H1 (cell line): ENCODE measurements around the gene ADCY1. TPM values are rescaled to one million over a fixed set of nuclear protein-coding genes. Genes with fewer than 3 reads are reported as not detected.

Experiments used
- CTCF ChIA-PET: fragments of 300-600 bp; sonication (Branson Sonifier 250); formaldehyde crosslinking; loops from one replicate; lab custom pipeline; 2021; ENCODE audit not compliant: partially characterized antibody; lab: Charles Lee
- POLR2A ChIA-PET: fragments of 300-600 bp; sonication (Branson Sonifier 250); formaldehyde crosslinking; loops from one replicate; lab custom pipeline; 2021; ENCODE audit warnings: inconsistent platforms; ENCODE audit not compliant: partially characterized antibody; lab: Charles Lee
- DNase-seq, 2 experiments: peaks; one replicate each; pipeline versions ENCODE4 v3.0.0 to v3.0.0-alpha.2; 2010 to 2022; ENCODE audit warnings: low spot score in 2 of 2, low read depth in 1 of 2, mixed read lengths in 1 of 2
- FAIRE-seq: peaks from 2 replicates; lab custom pipeline; 2011; peaks lifted over from hg19 to GRCh38; lab: Jason Lieb, UNC
- H2AFZ ChIP-seq: 2 replicates; pipeline ENCODE4 v1.8.1; 2012; ENCODE audit warnings: low read length, inconsistent platforms
- H2AK5ac ChIP-seq: 2 replicates; pipeline ENCODE4 v1.6.1; 2013; ENCODE audit warnings: low read depth, low read length
- H2BK120ac ChIP-seq: replicated peaks from 2 replicates; pipeline ENCODE3; 2013; ENCODE audit warnings: low read depth, low read length, inconsistent platforms
- H2BK12ac ChIP-seq: 2 replicates; pipeline ENCODE4 v1.6.1; 2013; ENCODE audit warnings: low read depth, low read length
- H2BK15ac ChIP-seq: 2 replicates; pipeline ENCODE4 v1.6.1; 2013; ENCODE audit warnings: low read length
- H2BK20ac ChIP-seq: 2 replicates; pipeline ENCODE4 v1.6.1; 2013; ENCODE audit warnings: low read length
- H2BK5ac ChIP-seq: 2 replicates; pipeline ENCODE4 v1.6.1; 2013; ENCODE audit warnings: low read depth, low read length
- H3K14ac ChIP-seq: 2 replicates; pipeline ENCODE4 v1.6.1; 2013; ENCODE audit warnings: inconsistent platforms; ENCODE audit not compliant: insufficient read length
- H3K18ac ChIP-seq: 2 replicates; pipeline ENCODE4 v1.6.1; 2013; ENCODE audit warnings: low read length; ENCODE audit errors: extremely low read depth
- H3K23ac ChIP-seq: 2 replicates; pipeline ENCODE4 v1.6.1; 2013; ENCODE audit warnings: inconsistent platforms; ENCODE audit not compliant: insufficient read length
- H3K23me2 ChIP-seq: 2 replicates; pipeline ENCODE4 v1.6.1; 2013; ENCODE audit warnings: low read depth, low read length
- H3K27ac ChIP-seq: 2 replicates; pipeline ENCODE4 v1.6.1; 2011; ENCODE audit warnings: low read depth, low read length, inconsistent platforms
- H3K27me3 ChIP-seq, 4 experiments: replicated peaks in 1 of 4; 1 replicate in 1 of 4; 2 replicates in 3 of 4; pipeline versions ENCODE4 v1.6.1 to v1.8.1; 2011 to 2013; ENCODE audit warnings: low read length in 3 of 4, mild to moderate bottlenecking in 3 of 4, inconsistent platforms in 2 of 4, mixed read lengths in 2 of 4, moderate library complexity in 1 of 4; ENCODE audit not compliant: control insufficient read depth in 3 of 4, insufficient read depth in 3 of 4; ENCODE audit errors: extremely low read depth in 1 of 4
- H3K36me3 ChIP-seq, 4 experiments: 2 replicates each; pipeline versions ENCODE4 v1.6.1 to v1.8.1; 2011 to 2013; ENCODE audit warnings: mild to moderate bottlenecking in 4 of 4, low read length in 3 of 4, moderate library complexity in 2 of 4, control low read depth in 1 of 4, inconsistent platforms in 1 of 4; ENCODE audit not compliant: insufficient read depth in 4 of 4, control insufficient read depth in 2 of 4
- H3K4ac ChIP-seq: replicated peaks from 2 replicates; pipeline ENCODE3; 2013; ENCODE audit warnings: low read length, low read depth, mixed read lengths, inconsistent platforms; ENCODE audit not compliant: insufficient read length
- H3K4me1 ChIP-seq, 4 experiments: replicated peaks in 1 of 4; 1 replicate in 1 of 4; 2 replicates in 3 of 4; pipeline versions ENCODE4 v1.6.1 to v1.8.1; 2011 to 2013; ENCODE audit warnings: low read length in 3 of 4, inconsistent platforms in 2 of 4, mixed read lengths in 1 of 4; ENCODE audit not compliant: insufficient read depth in 4 of 4, control insufficient read depth in 3 of 4
- H3K4me2 ChIP-seq, 2 experiments: 2 replicates each; pipeline versions ENCODE4 v1.6.1 to v1.8.1; 2011 to 2013; ENCODE audit warnings: low read depth in 2 of 2, low read length in 2 of 2, control low read depth in 1 of 2, inconsistent platforms in 1 of 2, mild to moderate bottlenecking in 1 of 2; ENCODE audit not compliant: insufficient read depth in 1 of 2
- H3K4me3 ChIP-seq, 4 experiments: fragments of 200-600, 300-600 bp in 1 of 4; sonication (generic), shearing (Covaris generic), sonication (Bioruptor Twin) in 1 of 4; 2 replicates each; pipeline versions ENCODE4 v1.5.1 to v1.8.1; 2011 to 2016; ENCODE audit warnings: low read length in 4 of 4, low read depth in 3 of 4, control low read depth in 2 of 4, inconsistent platforms in 2 of 4, mild to moderate bottlenecking in 2 of 4, mixed read lengths in 1 of 4, moderate library complexity in 1 of 4; ENCODE audit not compliant: insufficient read depth in 2 of 4; ENCODE audit errors: extremely low read depth in 1 of 4
- H3K56ac ChIP-seq: replicated peaks from 2 replicates; pipeline ENCODE3; 2013; ENCODE audit warnings: low read depth, mild to moderate bottlenecking, mixed read lengths, low read length, inconsistent platforms; ENCODE audit not compliant: insufficient read length
- H3K79me1 ChIP-seq: 2 replicates; pipeline ENCODE4 v1.6.1; 2013; ENCODE audit warnings: low read depth, low read length, control low read depth
- H3K79me2 ChIP-seq, 2 experiments: 2 replicates each; pipeline versions ENCODE4 v1.6.1 to v1.8.1; 2012 to 2013; ENCODE audit warnings: low read length in 2 of 2, mild to moderate bottlenecking in 2 of 2, inconsistent platforms in 1 of 2; ENCODE audit not compliant: insufficient read depth in 2 of 2, control insufficient read depth in 1 of 2
- H3K9ac ChIP-seq, 4 experiments: replicated peaks in 1 of 4; 1 replicate in 1 of 4; 2 replicates in 3 of 4; pipeline versions ENCODE4 v1.6.1 to v1.8.1; 2011 to 2013; ENCODE audit warnings: low read depth in 3 of 4, low read length in 3 of 4, control low read depth in 2 of 4, mild to moderate bottlenecking in 2 of 4, moderate library complexity in 2 of 4, inconsistent platforms in 1 of 4; ENCODE audit errors: extremely low read depth in 1 of 4
- H3K9me3 ChIP-seq, 2 experiments: 2 replicates each; pipeline versions ENCODE4 v1.6.1 to v1.8.1; 2012 to 2013; ENCODE audit warnings: mild to moderate bottlenecking in 2 of 2, moderate library complexity in 2 of 2, control low read depth in 1 of 2, inconsistent platforms in 1 of 2, low read depth in 1 of 2, low read length in 1 of 2, mixed read lengths in 1 of 2; ENCODE audit not compliant: insufficient read depth in 2 of 2
- H4K20me1 ChIP-seq, 2 experiments: replicated peaks in 1 of 2; 2 replicates each; pipeline versions ENCODE3 to v1.8.1; 2011 to 2013; ENCODE audit warnings: inconsistent platforms in 2 of 2, low read length in 2 of 2, mild to moderate bottlenecking in 1 of 2; ENCODE audit not compliant: insufficient read depth in 2 of 2, control insufficient read depth in 1 of 2
- H4K5ac ChIP-seq: 2 replicates; pipeline ENCODE4 v1.6.1; 2013; ENCODE audit warnings: low read length, low read depth, mixed read lengths, inconsistent platforms; ENCODE audit not compliant: insufficient read length
- H4K8ac ChIP-seq: 2 replicates; pipeline ENCODE4 v1.8.0; 2013; ENCODE audit warnings: mild to moderate bottlenecking, moderate library complexity, low read length, inconsistent platforms; ENCODE audit not compliant: insufficient read depth; ENCODE audit errors: extremely low read depth
- H4K91ac ChIP-seq: replicated peaks from 2 replicates; pipeline ENCODE3; 2013; ENCODE audit warnings: low read length, mixed read lengths, inconsistent platforms; ENCODE audit not compliant: insufficient read length
- ASH2L ChIP-seq: fragments of 200-600, 300-600 bp; sonication (generic); IDR thresholded peaks from one replicate; pipeline ENCODE4 v1.7.1; 2017; ENCODE audit warnings: low read length
- MAFK ChIP-seq: IDR thresholded peaks from 2 replicates; pipeline ENCODE4 v1.6.1; 2012; ENCODE audit warnings: low read depth, mild to moderate bottlenecking, improper control_type of control experiment, low read length
- NRF1 ChIP-seq: IDR thresholded peaks from 2 replicates; pipeline ENCODE4 v1.6.1; 2011; ENCODE audit warnings: mild to moderate bottlenecking, low read depth, low read length, improper control_type of control experiment
- PHF8 ChIP-seq: fragments of 200-600 bp; sonication (generic); conservative IDR thresholded peaks from 2 replicates; pipeline ENCODE4 v1.7.1; 2012; ENCODE audit warnings: low read depth, mild to moderate bottlenecking, inconsistent platforms, low read length, moderate library complexity
- RAD21 ChIP-seq, 2 experiments: IDR thresholded peaks in 1 of 2; conservative IDR thresholded peaks in 1 of 2; 2 replicates each; pipeline ENCODE4 v1.6.1; 2011; ENCODE audit warnings: low read depth in 2 of 2, low read length in 2 of 2, improper control_type of control experiment in 1 of 2, inconsistent platforms in 1 of 2, mild to moderate bottlenecking in 1 of 2, moderate library complexity in 1 of 2
- RNF2 ChIP-seq: fragments of 200-900, 300-1000 bp; sonication (generic); IDR thresholded peaks from 2 replicates; pipeline ENCODE4 v1.7.1; 2016; ENCODE audit warnings: borderline replicate concordance, low read depth, mild to moderate bottlenecking, antibody characterized with exemption, low read length; ENCODE audit not compliant: poor library complexity, severe bottlenecking; ENCODE audit errors: missing control alignments
- SP2 ChIP-seq: IDR thresholded peaks from 2 replicates; pipeline ENCODE4 v1.6.1; 2012; ENCODE audit warnings: mild to moderate bottlenecking, low read length, inconsistent platforms
- SP4 ChIP-seq: IDR thresholded peaks from 2 replicates; pipeline ENCODE4 v1.6.1; 2012; ENCODE audit warnings: low read length, inconsistent platforms
- TAF7 ChIP-seq: optimal IDR thresholded peaks from 2 replicates; pipeline ENCODE3; 2011; ENCODE audit warnings: low read depth, mild to moderate bottlenecking, inconsistent platforms, low read length, moderate library complexity, borderline replicate concordance
- WGBS, 2 experiments: shearing (Covaris generic) in 1 of 2; methylation state at CpG; one replicate each; pipeline versions ENCODE4 v1.1.6 to v1.1.7; 2013 to 2015; ENCODE audit warnings: low lambda C conversion rate in 2 of 2, mixed read lengths in 2 of 2, inconsistent platforms in 1 of 2, low coverage in 1 of 2, missing lambda C conversion rate in 1 of 2; ENCODE audit not compliant: insufficient replicate concordance in 2 of 2, insufficient coverage in 1 of 2, insufficient read length in 1 of 2; ENCODE audit errors: extremely low coverage in 1 of 2, missing lambda C conversion rate in 1 of 2; 5-methylcytosine and 5-hydroxymethylcytosine counted together
- polyA plus RNA-seq, 7 experiments: library from polyadenylated mRNA; depleted of rRNA in 3 of 7; stranded (reverse) in 5 of 7; unstranded in 2 of 7; fragments of >200 nt in 5 of 7; fragments of 200-250 nt in 2 of 7; gene quantifications; 1 replicate in 5 of 7; 2 replicates in 1 of 7; 4 replicates in 1 of 7; pipeline versions ENCODE4 v1.2.1 to v1.2.3, GENCODE V29; 2011 to 2013; ENCODE audit warnings: missing spikeins in 2 of 7, mixed read lengths in 2 of 7
- total RNA-seq: library from RNA; stranded (reverse); fragmentation: NEBNext Ultra II Directional; extraction: Animal tissue kit (Norgen Biotek cat#: 25700); gene quantifications from 2 replicates; pipeline ENCODE4 v1.2.1, GENCODE V29; 2021

Gene ADCY1
- total and polyA plus RNA-seq, 2 of the 8 experiments (the other 6 are each of a cell fraction or from before 2014, with no cell fraction given): 7.9 to 26.9 TPM

DNA sequence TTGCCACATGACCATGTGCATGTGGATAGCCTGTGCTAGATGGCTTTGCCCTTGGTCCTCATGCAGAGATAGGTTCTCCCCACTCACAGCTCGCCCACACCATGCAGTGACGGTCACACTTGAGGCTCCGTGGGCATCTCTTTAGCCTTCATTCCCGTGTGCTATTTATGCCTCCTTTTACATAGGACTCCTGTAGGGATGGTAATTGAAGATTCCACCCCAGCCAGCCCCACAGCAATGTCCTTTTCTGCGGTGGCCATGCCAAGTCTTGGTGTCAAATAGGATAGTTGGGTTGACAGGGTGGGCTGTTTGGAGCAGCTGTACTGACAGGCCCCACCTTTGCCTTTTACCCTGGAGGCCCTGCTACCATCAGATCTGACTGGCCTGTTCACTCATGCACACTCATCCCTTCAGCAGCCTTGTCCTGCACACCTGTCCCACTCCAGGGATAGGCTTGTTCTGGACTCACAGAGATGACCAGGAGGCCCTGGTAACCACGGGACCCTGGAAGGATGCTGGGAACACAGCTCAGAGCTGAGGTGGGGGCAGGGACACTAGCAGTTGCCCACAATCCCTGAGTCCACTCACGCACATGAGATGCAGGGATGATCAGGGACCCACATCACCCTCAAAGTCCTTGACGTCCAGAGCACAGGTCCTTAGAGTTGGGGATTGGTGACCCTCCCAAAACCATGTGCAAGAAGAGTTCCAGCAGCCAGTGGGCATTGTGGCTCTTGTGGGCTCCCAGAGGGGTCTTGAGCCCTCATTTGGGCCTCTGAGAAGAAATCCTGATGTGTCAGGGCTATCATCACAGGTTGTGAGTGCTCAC is 71.2 kb downstream of the ADCY1 start:
- no peak overlapping the region for H2BK5ac ChIP-seq
- no peak overlapping the region for H3K23ac ChIP-seq
- no peak for DNase-seq
- no peak overlapping the region for H4K5ac ChIP-seq
- H4K20me1 ChIP-seq: no peaks in the 10 kb centered on the region
- H2BK20ac ChIP-seq: no peak overlapping the region
- no peaks in the 10 kb centered on the region for H3K79me2 ChIP-seq
- CTCF ChIA-PET: interaction anchor here (1.5 to 4.8 kb wide), 3 partner anchors 17 to 39 kb away, joined by 4 to 28 read pairs (median 4); no protein-coding TSS in a partner anchor
- H3K23me2 ChIP-seq: no peaks in the 10 kb centered on the region
- H3K36me3 ChIP-seq: no peaks in the 10 kb centered on the region; a peak in 1 of 8 replicates
- H3K18ac ChIP-seq: no peak overlapping the region
- H3K9ac ChIP-seq: no peak overlapping the region
- no peak overlapping the region for H3K4me2 ChIP-seq
- WGBS, 2 experiments: 89% methylated on average over 8 of the region's 8 CpGs; no CpG with 5 or more reads in 1 of the 2 experiments
- TF ChIP-seq SP4: no peak
- no peak for TF ChIP-seq SP2
- no peak for TF ChIP-seq RAD21 (IDR thresholded peaks at IDR 0.05 in 1 of 2, conservative IDR thresholded peaks at IDR 0.05 in 1 of 2; ENCODE audit: low read depth in 2 of 2, low read length in 2 of 2)
- TF ChIP-seq TAF7: no peak
- no peak for TF ChIP-seq MAFK
- no peak for TF ChIP-seq ASH2L
- TF ChIP-seq RNF2: no peak
- TF ChIP-seq PHF8: no peak
- no peak for TF ChIP-seq NRF1
- no peak overlapping the region for H2BK15ac ChIP-seq
- H4K91ac ChIP-seq: no peak overlapping the region
- no peak overlapping the region for H2BK120ac ChIP-seq
- H2AFZ ChIP-seq: no peak overlapping the region
- no peak overlapping the region for H4K8ac ChIP-seq
- H3K9me3 ChIP-seq: no peaks in the 10 kb centered on the region
- FAIRE-seq: no peak
- H2AK5ac ChIP-seq: no peak overlapping the region
- peaks cover 6% of the 10 kb centered on the region; the same call in 1 of the 2 replicates for H3K79me1 ChIP-seq
- no peak overlapping the region for H3K27ac ChIP-seq
- no peak overlapping the region for H3K14ac ChIP-seq
- H3K4me1 ChIP-seq: no peaks in the 10 kb centered on the region; a peak in 1 of 7 replicates
- no peak overlapping the region for H3K4ac ChIP-seq
- no peak overlapping the region for H3K56ac ChIP-seq
- no peaks in the 10 kb centered on the region for H3K27me3 ChIP-seq
- H3K4me3 ChIP-seq: no peak overlapping the region
- no peak overlapping the region for H2BK12ac ChIP-seq
- POLR2A ChIA-PET: no interaction called here
